K562 (cell line): ENCODE results near the gene LUC7L. TPM values are rescaled to one million over a fixed set of nuclear protein-coding genes. Genes with fewer than 3 reads are reported as not detected.

Source experiments
- ARNT ChIP-seq, 2 experiments: fragments of 450-650 bp; IDR thresholded peaks; 2 replicates each; pipeline ENCODE4 v1.6.1; 2016; ENCODE audit warnings: mild to moderate bottlenecking in 1 of 2
- ATF4 ChIP-seq: fragments of 450-650 bp; formaldehyde crosslinking; IDR thresholded peaks from 2 replicates; pipeline ENCODE4 v1.4.0; 2022; ENCODE audit warnings: mild to moderate bottlenecking, moderate library complexity
- BDP1 ChIP-seq: IDR thresholded peaks from 3 replicates; pipeline ENCODE4 v1.6.1; 2011; ENCODE audit not compliant: insufficient read length, insufficient read depth
- CBX3 ChIP-seq, 2 experiments: IDR thresholded peaks; 1 replicate in 1 of 2; 2 replicates in 1 of 2; pipeline ENCODE4 v1.6.1; 2012; ENCODE audit warnings: inconsistent platforms in 2 of 2, low read length in 2 of 2, borderline replicate concordance in 1 of 2, control low read depth in 1 of 2
- FOSL1 ChIP-seq: fragments of 200-800 bp; sonication (Bioruptor generic); conservative IDR thresholded peaks from 2 replicates; pipeline ENCODE4 v1.6.1; 2016; ENCODE audit warnings: missing genetic modification characterization, missing compliant biosample characterization
- GTF2F1 ChIP-seq: IDR thresholded peaks from 2 replicates; pipeline ENCODE4 v1.6.1; 2011; ENCODE audit warnings: low read depth, low read length, improper control_type of control experiment
- HOXB6 ChIP-seq: fragments of 250-450 bp; sonication (Bioruptor Pico); IDR thresholded peaks from 2 replicates; pipeline ENCODE4 v1.5.1; 2022; ENCODE audit warnings: mild to moderate bottlenecking, borderline replicate concordance
- IFI16 ChIP-seq: fragments of 250-450 bp; sonication (Bioruptor Pico); IDR thresholded peaks from 2 replicates; pipeline ENCODE4 v2.1.2; 2022; ENCODE audit warnings: mild to moderate bottlenecking, inconsistent platforms
- OTX1 ChIP-seq: fragments of 450-650 bp; formaldehyde crosslinking; IDR thresholded peaks from 2 replicates; pipeline ENCODE4 v1.4.0; 2022; ENCODE audit warnings: mild to moderate bottlenecking
- PHTF2 ChIP-seq: fragments of 250-450 bp; sonication (Bioruptor Pico); IDR thresholded peaks from 2 replicates; pipeline ENCODE4 v1.5.0; 2021; ENCODE audit warnings: mild to moderate bottlenecking
- RBFOX2 ChIP-seq: fragments of 200-400 bp; formaldehyde crosslinking; IDR thresholded peaks from 2 replicates; pipeline ENCODE4 v1.6.1; 2017; ENCODE audit warnings: low read depth, mild to moderate bottlenecking, low read length, moderate library complexity
- RNF219 ChIP-seq: fragments of 250-450 bp; sonication (Bioruptor Pico); IDR thresholded peaks from 2 replicates; pipeline ENCODE4 v1.5.0; 2022; ENCODE audit warnings: mild to moderate bottlenecking
- SETDB1 ChIP-seq: IDR thresholded peaks from one replicate; pipeline ENCODE4 v1.6.1; 2012; ENCODE audit warnings: low read length, control low read depth, inconsistent platforms
- SRSF9 ChIP-seq: fragments of 200-400 bp; formaldehyde crosslinking; IDR thresholded peaks from 2 replicates; pipeline ENCODE4 v1.6.1; 2017; ENCODE audit warnings: low read depth, low read length, borderline replicate concordance
- TCF7L2 ChIP-seq: fragments of 150-350 bp; IDR thresholded peaks from 2 replicates; pipeline ENCODE4 v1.6.1; 2016; ENCODE audit warnings: low read depth, mild to moderate bottlenecking, low read length, moderate library complexity
- TEAD1 ChIP-seq, 2 experiments: fragments of 450-650 bp in 1 of 2; sonication (generic) in 1 of 2; formaldehyde crosslinking; IDR thresholded peaks; 2 replicates each; pipeline versions ENCODE4 v1.4.0 to v1.8.0; 2020 to 2022; ENCODE audit warnings: mild to moderate bottlenecking in 2 of 2, missing genetic modification reagents in 1 of 2
- THRAP3 ChIP-seq: fragments of 450-650 bp; IDR thresholded peaks from 2 replicates; pipeline ENCODE4 v1.6.1; 2016; ENCODE audit warnings: mild to moderate bottlenecking, inconsistent platforms, borderline replicate concordance
- THRB ChIP-seq: fragments of 450-650 bp; formaldehyde crosslinking; conservative IDR thresholded peaks from 2 replicates; pipeline ENCODE4 v1.4.0; 2022; ENCODE audit warnings: mild to moderate bottlenecking, missing genetic modification characterization
- XRCC4 ChIP-seq: IDR thresholded peaks from one replicate; pipeline ENCODE4 v1.6.1; 2011; ENCODE audit not compliant: insufficient read depth, insufficient read length; ENCODE audit errors: extremely low read depth
- ZC3H4 ChIP-seq: sonication (generic); formaldehyde crosslinking; IDR thresholded peaks from 2 replicates; pipeline ENCODE4 v1.9.0; 2021; ENCODE audit warnings: missing genetic modification reagents, borderline replicate concordance
- ZKSCAN1 ChIP-seq: fragments of 150-350 bp; IDR thresholded peaks from 2 replicates; pipeline ENCODE4 v1.6.1; 2016; ENCODE audit warnings: low read depth, low read length
- ZNF445 ChIP-seq: fragments of 250-450 bp; sonication (Bioruptor Pico); IDR thresholded peaks from 2 replicates; pipeline ENCODE4 v1.4.0; 2020; ENCODE audit warnings: low read depth, mild to moderate bottlenecking, moderate library complexity
- ZNF707 ChIP-seq: fragments of 250-450 bp; sonication (Bioruptor Pico); conservative IDR thresholded peaks from 2 replicates; pipeline ENCODE4 v1.8.0; 2022; ENCODE audit warnings: inconsistent platforms, mild to moderate bottlenecking, moderate library complexity
- polyA plus RNA-seq, 8 experiments: library from polyadenylated mRNA; depleted of rRNA in 4 of 8; stranded (reverse) in 5 of 8; unstranded in 3 of 8; fragments of >200 nt; fragmentation: Nextera tagmentation in 2 of 8; fragmentation: Illumina TruSeq in 1 of 8; extraction: Ambion mirVana in 2 of 8; extraction: Trizol in 1 of 8; gene quantifications; 2 replicates each; pipeline versions ENCODE4 v1.2.1 to v1.2.3, GENCODE V29; 2011 to 2014; ENCODE audit warnings: inconsistent platforms in 1 of 8, missing spikeins in 1 of 8
- total RNA-seq, 7 experiments: library from RNA; depleted of rRNA in 6 of 7; stranded (reverse); fragments of >200 nt in 6 of 7; fragmentation: Illumina TruSeq in 2 of 7; extraction: Trizol in 2 of 7; gene quantifications; 2 replicates each; pipeline versions ENCODE4 v1.2.1 to v1.2.3, GENCODE V29; 2011 to 2021; ENCODE audit warnings: low replicate concordance in 1 of 7
- TF ChIP-seq, protein P1 (sequence below): fragments of 450-650 bp; IDR thresholded peaks from 2 replicates; pipeline ENCODE4 v1.6.1; 2018; ENCODE audit warnings: mild to moderate bottlenecking, low read depth; ENCODE audit not compliant: partially characterized antibody

Gene LUC7L
- total and polyA plus RNA-seq, 9 of the 15 experiments (the other 6 are each of a cell fraction or from before 2014, with no cell fraction given): 1.7 to 93.3 (median 59.5) TPM

- TF ChIP-seq ZNF445: no peak
- peak; percentile 58; the same call in 1 of the 2 replicates for TF ChIP-seq TCF7L2
- TF ChIP-seq THRAP3: no peak
- peak; percentile 39; the same call in 1 of the 2 replicates for TF ChIP-seq ATF4 (CRISPR knock-in tag)
- TF ChIP-seq FOSL1 (tag): no peak
- no peak for TF ChIP-seq ZKSCAN1
- TF ChIP-seq SRSF9: no peak
- no peak for TF ChIP-seq SETDB1
- no peak for TF ChIP-seq ZC3H4 (CRISPR knock-in tag)
- TF ChIP-seq ZNF707 (CRISPR knock-in tag): 0 out of 2 replicates have a peak, but pooled peaks have one; percentile 15
- TF ChIP-seq GTF2F1: no peak
- no peak for TF ChIP-seq OTX1 (CRISPR knock-in tag)
- no peak for TF ChIP-seq THRB (CRISPR knock-in tag)
- peak; percentile 37; the same call in 1 of the 2 replicates for TF ChIP-seq RBFOX2
- no peak for TF ChIP-seq HOXB6 (CRISPR knock-in tag)
- TF ChIP-seq PHTF2: no peak
- no peak for TF ChIP-seq XRCC4
- 0 out of 4 replicates have a peak, but pooled peaks of 1 of the 2 experiments have one; percentile 73 for TF ChIP-seq TEAD1 (CRISPR knock-in tag; IDR thresholded peaks at IDR 0.05)
- TF ChIP-seq ARNT (IDR thresholded peaks at IDR 0.05): no peak
- no peak for TF ChIP-seq BDP1
- TF ChIP-seq, protein P1, sequence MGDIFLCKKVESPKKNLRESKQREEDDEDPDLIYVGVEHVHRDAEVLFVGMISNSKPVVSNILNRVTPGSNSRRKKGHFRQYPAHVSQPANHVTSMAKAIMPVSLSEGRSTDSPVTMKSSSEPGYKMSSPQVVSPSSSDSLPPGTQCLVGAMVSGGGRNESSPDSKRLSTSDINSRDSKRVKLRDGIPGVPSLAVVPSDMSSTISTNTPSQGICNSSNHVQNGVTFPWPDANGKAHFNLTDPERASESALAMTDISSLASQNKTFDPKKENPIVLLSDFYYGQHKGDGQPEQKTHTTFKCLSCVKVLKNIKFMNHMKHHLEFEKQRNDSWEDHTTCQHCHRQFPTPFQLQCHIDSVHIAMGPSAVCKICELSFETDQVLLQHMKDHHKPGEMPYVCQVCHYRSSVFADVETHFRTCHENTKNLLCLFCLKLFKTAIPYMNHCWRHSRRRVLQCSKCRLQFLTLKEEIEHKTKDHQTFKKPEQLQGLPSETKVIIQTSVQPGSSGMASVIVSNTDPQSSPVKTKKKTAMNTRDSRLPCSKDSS: no peak
- no peak for TF ChIP-seq RNF219 (CRISPR knock-in tag)
- TF ChIP-seq IFI16 (CRISPR knock-in tag): peak; percentile 68; the same call in 1 of the 2 replicates
- TF ChIP-seq CBX3 (IDR thresholded peaks at IDR 0.05; ENCODE audit: borderline replicate concordance in 1 of 2, low read length in 2 of 2): no peak
These were observed 86.2 kb downstream of the LUC7L start (continued) for GRCh38 chr16:143047-143446.
